DMS114 treated with DMSO at 0.1 percent for 48 hours (cell line): ENCODE data around the gene RASSF3.

Experiments used
- DNase-seq: peaks from one replicate; lab custom pipeline; 2025; ENCODE audit not compliant: unreplicated experiment; lab: John Stamatoyannopoulos, UW

The RASSF3 gene

DNA sequence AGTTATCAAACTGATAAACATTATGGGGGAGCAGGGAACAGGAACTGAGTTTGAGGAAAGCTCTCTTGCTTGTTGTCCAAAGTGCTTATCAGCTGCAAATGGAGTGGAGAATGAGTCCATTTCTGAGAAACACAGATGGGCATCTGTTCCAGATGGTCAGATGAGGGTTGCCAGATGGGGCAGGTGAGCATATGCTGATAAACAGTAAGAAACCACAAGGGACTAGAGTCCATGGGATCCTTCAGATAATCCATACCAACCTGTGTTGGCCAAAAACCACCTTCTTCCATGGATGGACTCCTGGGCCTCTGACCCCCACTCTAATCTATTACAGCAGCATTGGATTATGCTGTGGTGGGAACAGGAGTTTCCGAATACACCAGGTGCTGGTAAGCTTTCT, 110.6 kb downstream of the RASSF3 start:
- DNase-seq: no peak

DNA sequence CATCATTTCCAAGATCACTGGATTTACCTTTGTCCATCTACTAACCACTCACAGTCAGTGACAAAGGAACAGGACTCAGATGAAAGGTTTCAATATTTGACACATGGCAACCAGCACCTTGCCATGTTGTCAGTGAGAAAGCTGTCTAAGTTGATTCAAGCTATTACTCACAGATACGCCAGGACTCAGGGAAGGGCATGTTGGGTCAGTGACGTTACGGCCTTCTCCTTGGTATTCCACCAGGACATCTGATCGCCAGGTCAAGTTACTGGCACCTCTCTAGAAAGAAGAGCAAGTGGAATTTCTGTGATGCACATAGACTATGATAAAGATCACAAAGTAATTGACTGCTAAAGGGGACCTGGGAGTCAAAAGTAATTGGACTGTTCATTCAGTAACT, 112.5 kb downstream of the RASSF3 start:
- DNase-seq: no peak

DNA sequence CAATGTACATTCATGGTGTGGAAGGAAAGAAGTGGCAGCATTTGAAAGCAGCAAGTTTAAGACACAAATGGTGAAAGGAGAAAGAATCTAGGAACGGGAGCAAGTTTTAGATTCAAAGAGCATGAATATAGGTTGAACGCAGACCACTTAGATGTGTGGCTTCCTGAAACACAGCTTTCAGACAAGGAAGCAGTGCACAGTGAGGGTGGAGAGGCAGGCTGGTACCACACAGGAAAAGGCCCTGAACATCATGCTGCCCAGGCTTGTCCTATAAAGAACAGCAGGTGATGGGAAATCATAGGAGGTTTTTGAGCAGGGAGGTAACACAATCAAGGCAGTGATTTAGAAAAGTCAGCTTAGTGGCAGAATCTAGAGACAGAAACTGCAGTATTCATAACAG, 113.3 kb downstream of the RASSF3 start:
- DNase-seq: no peak

DNA sequence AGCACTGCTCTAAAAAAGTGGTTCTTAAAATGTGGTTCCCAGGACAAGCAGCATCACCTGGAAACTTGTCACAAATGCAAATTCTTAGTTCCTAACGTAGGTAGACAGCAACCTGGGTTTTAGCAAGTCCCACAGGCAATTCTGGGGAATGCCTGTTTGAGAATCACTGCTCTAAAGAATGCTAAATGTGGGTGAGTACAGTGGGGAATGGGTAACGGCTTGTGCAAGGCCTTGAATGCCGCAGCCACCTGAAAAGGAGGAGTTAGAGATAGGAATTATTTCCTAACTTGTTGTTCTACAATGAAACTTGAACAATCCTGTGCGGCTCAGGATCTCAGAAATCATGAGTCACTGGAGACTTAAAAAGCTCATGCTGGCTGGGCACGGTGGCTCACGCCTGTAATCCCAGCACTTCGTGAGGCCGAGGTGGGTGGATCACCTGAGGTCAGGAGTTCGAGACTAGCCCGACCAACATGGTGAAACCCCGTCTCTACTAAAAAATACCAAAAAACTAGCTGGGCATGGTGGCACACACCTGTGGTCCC, 114.0 kb downstream of the RASSF3 start:
- DNase-seq: no peak

DNA sequence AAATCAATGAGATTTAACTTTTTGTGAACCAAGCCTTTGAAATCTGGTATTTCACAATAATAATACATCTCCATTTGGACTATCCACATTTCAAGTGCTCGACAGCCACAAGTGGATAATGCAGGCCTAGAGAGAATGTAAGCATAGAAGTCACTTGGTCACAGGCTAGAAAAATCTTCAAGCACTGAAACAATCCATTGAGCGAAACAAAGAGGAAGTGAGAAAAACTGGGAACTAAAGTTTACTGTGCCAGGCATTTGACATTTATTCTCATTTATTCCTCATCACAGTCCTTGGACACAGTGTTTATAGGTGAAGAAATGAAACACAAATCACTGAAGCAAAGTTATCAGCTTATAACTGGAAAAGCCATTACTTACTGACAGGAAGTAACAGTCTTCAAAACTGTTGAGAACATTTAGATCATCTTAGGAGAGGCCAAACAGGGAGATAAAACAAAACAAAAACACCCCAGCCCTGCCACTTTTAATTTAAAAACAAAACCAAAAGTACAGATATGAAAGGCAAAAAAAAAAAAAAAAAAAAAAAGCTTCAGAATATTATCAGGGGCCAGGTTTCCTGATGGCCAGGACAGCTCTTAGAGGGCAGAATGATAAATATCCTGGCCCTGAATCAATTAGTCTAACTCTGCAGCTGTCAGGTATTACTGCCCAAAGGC, 119.8 kb downstream of the RASSF3 start:
- DNase-seq: no peak

DNA sequence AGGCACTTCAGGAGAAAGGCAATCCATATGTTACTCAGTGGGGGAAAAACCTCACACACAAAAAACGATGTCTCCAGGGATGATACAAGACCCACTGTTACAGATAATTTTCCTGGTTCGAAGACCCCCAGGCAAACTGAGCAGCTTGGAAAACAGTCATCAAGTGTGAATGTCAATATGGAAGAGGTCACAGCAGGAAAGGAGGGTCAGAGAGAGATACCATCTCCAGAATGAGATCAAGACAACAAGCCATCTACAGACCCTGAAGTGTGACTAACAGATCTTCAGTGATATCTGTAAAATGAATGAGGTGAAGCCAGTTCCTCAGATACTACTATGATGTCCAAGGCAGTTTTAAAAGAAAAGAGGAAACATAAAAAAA, 120.3 kb downstream of the RASSF3 start:
- no peak for DNase-seq

DNA sequence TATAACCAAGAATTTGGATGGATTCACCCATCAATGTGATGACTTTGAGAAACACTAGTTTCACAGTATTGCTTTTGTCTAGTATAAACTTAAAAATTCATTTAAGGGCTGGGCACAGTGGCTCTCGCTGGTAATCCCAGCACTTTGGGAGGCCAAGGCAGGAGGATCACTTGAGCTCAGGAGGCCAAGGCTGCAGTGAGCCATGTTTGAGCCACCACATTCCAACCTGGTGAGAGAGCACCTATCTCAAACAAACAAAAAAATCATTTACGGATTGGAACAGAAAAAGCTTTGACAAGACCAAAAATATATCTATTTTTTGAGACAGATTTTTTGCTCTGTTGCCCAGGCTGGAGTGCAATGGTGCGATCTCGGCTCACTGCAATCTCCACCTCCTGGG, 121.4 kb downstream of the RASSF3 start:
- no peak for DNase-seq

DNA sequence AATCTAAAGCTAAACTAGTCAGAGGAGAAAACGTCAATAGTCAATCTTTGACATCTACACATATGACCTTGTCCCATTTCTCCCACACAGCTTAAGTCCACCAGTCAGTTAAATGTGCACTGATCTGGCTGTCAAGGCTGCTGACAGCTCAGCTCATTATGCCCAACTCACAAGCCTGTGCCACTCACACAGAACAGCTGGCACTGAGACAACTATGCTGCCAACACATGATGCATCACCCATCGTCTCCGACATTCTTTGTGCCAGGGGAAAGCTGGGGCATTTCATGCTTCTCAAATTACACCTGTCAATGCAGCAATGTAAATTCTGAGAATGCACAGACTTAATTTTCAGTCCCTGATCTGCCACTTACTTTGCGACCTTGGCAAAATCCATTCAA, 123.6 kb downstream of the RASSF3 start:
- DNase-seq: no peak

DNA sequence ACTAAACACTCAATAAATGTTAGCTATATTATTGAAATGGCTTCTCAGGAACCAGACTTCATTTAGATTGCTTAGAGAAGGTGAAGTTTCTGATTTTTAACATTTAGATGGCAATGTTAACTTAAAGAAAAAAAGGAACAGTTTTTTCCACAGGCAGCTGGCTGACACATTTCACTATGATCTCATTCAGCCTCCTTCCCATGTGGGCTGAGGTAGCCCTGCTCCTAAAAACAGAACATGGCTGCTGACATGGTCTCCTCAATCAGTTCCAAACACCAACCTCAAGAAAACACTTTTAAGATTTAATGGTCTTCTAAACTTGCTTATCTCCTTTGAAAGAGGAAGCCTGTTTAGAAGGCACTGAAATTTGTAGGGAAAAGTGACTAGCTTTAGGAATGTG, 125.1 kb downstream of the RASSF3 start:
- DNase-seq: no peak

DNA sequence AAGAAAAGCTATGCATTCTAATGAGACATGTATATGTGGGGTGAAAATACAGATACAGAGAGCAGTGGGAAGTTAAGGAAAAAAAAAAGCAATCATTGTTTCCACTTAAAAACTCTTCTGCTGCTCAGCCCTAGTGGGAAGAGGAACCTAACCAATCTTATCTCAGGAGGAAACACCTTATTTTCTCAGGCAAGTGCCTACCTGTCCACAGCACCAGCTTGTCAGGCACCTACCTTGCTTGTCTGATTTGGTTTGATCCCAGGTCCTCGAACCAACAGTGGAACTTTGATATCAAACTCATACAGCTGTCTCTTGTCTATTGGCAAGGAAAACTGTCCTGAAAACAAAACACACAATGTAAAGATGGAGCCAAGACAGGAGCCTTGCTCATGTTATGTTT, 126.5 kb downstream of the RASSF3 start:
- DNase-seq: no peak

DNA sequence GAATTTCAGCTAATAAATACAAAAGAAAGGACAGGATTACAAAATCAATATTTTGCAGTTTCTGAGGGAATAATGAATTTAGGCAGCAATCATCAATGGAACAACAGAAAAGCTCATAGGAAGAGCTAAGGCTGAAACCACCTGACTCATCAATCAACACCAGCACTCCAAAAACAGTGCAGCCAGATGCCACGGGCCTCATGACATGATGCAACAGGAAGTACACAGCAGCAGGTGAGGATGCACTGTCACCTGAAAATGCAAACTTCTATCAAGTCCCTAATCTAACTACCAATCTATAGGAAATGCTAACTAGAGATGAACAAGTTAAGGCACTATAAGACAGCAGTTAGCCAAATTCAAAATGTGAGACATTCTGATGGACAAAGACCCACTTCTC, 127.2 kb downstream of the RASSF3 start:
- no peak for DNase-seq

DNA sequence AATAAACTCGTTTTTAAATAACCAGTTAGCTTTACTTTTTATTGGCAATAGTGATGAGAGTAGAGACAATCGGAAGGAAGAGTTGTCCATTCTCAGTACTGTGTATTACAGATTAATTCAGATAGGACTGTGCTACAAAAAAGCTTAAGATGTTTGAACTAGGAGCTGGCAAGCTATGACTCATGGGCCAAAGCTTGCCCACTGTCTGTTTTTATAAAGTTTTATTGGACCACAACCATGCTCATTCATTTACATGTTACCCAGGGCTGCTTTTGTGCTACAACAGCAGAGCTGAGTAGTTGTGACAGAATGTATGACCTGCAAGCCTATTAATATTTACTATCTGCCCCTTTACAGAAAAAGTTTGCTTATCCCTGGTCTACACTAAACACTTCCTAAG, 129.5 kb downstream of the RASSF3 start:
- no peak for DNase-seq

DNA sequence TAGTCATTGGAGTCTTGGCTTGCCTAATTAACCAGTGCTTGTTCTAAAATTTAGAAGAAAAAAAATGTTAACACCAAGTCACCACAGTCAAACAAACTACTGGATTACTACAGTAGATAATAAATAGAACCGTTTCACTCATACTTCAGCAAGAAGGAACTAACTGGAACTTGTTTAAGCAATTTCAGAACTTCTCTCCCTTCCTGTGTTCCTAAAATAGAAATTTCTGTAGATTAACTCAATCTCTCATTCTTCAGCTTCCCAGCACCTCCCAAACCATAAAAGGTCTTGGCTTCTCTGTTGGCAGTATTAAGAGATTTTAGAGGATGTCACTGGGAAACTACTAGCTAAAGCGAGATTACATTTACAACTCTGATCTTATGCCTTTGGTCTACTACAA, 130.4 kb downstream of the RASSF3 start:
- no peak for DNase-seq

DNA sequence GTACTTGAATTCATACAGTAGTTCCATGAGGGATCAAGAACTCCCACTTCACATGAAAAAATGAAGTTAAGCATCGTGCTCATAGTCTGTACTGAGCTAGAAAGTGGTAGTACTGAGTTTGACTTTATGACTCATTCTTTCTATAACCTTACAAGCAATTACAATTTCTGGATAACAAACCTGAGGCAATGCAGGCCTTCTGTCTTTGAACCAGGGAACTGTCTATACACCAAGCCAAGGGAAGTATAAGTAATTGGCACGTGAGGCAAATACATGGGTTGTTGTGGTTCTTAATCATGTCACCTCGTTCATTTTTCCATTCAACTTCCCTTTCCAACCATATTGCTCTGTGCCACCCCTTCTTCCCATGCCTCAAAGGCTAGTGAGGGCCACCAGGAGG, 132.1 kb downstream of the RASSF3 start:
- no peak for DNase-seq

DNA sequence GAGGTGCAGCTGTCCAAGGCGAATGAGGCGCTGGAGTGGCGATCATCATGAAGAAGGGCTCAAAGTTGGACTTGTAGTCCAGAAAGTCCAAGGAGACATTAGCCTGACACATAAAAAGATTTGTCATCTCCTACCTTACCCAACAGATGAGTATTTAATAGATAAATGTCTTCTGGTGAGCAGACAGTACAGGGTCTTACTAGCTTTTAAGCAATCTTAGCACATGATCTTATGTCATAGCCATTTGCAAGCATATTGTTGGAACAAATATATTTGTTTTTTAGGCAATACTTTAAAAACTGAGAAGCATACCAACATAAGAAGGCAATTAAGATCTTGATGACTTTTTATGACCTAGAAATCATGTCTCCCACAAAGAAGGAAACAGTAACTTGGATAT, 132.9 kb downstream of the RASSF3 start:
- DNase-seq: no peak

DNA sequence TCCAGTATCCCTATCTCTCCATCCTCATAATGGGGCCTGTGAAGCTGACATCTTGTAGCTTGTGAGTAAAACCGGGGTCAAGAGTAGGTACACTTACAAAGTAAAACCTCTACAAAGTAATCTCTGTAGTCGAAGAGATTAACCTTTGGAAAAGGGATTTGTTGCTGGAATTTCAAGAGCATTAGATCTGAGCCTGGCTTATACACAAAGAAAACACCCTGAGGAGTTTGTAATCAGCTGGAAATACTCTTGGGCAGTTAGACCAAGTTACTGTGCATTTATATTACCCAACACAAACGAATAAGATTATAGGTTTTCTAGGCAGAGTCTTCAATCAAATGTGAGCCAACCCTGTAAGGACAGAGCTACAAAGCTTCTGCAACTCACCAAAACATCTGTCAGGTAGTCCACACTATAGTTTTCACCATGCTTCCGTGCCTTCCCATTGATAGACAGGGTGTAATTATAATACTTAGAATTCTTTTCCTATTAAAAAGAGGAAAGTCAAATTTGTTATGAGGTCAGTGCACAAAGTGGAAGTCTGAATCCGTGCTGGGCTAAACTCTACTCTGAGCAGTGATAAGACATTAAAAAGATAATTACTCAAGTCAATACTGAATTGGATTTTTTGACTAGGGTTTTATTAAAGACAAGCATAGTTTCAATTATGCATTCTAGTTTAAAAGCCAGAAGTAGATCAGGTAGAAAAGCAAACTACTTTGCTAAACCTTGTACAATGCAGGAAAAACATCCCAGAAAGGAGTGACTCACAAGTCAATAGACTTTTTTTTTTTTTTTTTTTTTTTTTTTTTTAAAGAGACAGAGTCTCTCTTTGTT, 134.3 kb downstream of the RASSF3 start:
- no peak for DNase-seq

DNA sequence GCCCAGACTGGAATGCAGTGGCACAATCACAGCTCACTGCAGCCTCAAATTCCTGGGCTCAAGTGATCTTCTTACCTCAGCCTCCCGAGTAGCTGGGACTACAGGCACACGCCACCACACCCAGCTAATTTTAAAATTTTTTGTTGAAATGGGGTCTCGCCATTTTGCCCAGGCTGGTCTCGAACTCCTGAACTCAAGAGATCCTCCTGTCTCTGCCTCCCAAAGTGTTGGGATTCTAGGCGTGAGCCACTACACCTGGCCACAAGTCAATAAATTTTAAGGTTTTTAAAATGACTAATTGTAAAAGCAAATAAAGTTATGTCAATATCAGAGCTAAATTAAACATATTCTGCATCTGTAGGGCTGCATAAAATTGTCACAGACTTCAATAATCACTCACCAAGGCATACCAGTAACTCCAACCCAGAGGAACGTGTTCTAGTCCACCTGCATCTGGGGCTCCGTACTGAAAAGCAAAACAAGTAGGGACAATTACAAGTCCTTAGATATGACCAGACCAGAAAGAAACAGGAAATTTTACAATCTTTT, 135.0 kb downstream of the RASSF3 start:
- no peak for DNase-seq

DNA sequence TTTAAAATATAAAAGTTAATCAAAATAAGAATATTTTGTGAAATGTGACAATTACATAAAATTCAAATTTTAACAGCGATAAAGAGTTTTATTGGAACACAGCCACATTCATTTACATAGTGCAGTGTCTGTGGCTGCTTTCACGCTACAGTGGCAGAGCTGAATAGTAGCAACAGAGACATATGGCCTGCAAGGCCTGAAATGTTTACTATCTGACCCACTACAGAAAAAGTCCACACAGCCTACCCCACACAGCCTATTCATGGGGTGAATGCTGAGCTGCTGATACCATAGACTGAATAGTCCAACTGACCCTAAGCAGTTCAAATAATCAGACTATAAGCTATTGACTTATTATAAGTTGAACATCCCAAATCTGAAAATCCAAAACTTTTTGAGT, 135.7 kb downstream of the RASSF3 start:
- DNase-seq: no peak

DNA sequence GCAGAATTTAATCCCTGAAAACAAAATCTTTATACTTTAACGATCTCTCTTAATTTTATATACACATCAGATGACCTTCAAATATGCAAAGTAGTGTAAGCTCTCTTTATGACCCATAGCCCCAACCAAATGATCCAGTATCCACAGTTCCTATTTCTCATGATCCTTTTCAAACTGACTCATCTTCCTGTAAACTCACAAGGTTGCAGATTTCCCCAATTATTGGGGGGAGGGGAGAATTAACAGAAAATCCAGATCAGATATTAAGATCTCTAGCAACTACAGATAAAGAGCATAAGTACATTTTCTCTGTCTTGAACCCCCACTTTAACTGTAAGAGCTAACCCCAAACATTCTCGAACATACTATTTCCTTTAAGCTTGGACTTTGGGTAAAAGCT, 136.4 kb downstream of the RASSF3 start:
- no peak for DNase-seq
